Nephron progenitor cell (in vitro differentiated cells): Measurements from ENCODE around the gene OR4F6.
"Not testable (repeated sequence)": the region's sequence is repeated elsewhere in the genome, so short reads cannot be mapped to it uniquely, and the experiment has no call there.

Source experiments
- DNase-seq: peaks from one replicate; pipeline ENCODE4 v3.0.0; 2021
- H3K27ac Mint-ChIP-seq: 2 replicates; pipeline ENCODE4 v1.8.0; 2021; ENCODE audit warnings: mild to moderate bottlenecking, moderate library complexity, mixed read lengths
- H3K27me3 Mint-ChIP-seq: 2 replicates; pipeline ENCODE4 v1.8.0; 2021; ENCODE audit warnings: mild to moderate bottlenecking, low read depth, mixed read lengths; ENCODE audit not compliant: poor library complexity
- H3K36me3 Mint-ChIP-seq: 2 replicates; pipeline ENCODE4 v1.8.0; 2021; ENCODE audit warnings: low read depth, mixed read lengths
- H3K4me1 Mint-ChIP-seq: 2 replicates; pipeline ENCODE4 v1.8.0; 2021; ENCODE audit warnings: mixed read lengths
- H3K4me3 Mint-ChIP-seq: 2 replicates; pipeline ENCODE4 v1.8.0; 2021; ENCODE audit warnings: mild to moderate bottlenecking, moderate library complexity, mixed read lengths
- H3K9me3 Mint-ChIP-seq: 2 replicates; pipeline ENCODE4 v1.8.0; 2021; ENCODE audit warnings: mild to moderate bottlenecking, moderate library complexity, mixed read lengths
- TF ChIP-seq, protein P1 (sequence below): fragments of 200-600 bp; sonication (generic); IDR thresholded peaks from 2 replicates; pipeline ENCODE4 v1.5.0; 2021; ENCODE audit warnings: antibody characterized with exemption

OR4F6 gene, protein sequence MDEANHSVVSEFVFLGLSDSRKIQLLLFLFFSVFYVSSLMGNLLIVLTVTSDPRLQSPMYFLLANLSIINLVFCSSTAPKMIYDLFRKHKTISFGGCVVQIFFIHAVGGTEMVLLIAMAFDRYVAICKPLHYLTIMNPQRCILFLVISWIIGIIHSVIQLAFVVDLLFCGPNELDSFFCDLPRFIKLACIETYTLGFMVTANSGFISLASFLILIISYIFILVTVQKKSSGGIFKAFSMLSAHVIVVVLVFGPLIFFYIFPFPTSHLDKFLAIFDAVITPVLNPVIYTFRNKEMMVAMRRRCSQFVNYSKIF

DNA sequence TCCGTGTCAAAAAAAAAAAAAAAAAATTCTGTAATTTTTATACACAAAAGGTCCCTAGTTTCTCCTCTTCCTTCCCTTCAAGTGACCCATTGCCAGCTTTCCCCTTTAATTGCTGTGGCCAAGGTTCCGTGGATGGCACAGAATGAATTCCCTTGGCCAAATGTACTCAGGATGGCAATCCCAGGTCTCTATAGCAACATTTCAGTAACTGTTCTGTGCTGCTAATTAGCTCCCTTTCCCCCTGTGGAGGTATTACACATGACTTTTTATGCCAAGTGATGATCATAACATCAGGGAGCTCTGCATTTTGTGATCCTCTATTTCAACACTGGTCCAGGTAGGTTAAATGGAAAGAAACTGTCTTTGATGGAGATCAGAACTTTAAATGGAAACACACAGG is at the start of gene OR4F6:
Gene OR4F6 (plus strand): TSS at position 301 of the 400 bp plus-strand sequence. CDS start 2,211 bp downstream, outside the sequence.
- Mint-ChIP-seq H3K27ac (no peak within 1 kb of the TSS), H3K36me3 (no peaks in the 10 kb centered on the region), H3K4me3 (no peak within 1 kb of the TSS), H3K27me3 (peaks cover 31% of the 10 kb centered on the region), H3K4me1 (no peaks in the 10 kb centered on the region), H3K9me3 (no peaks in the 10 kb centered on the region)
- DNase-seq: no peak
- TF ChIP-seq, protein P1, sequence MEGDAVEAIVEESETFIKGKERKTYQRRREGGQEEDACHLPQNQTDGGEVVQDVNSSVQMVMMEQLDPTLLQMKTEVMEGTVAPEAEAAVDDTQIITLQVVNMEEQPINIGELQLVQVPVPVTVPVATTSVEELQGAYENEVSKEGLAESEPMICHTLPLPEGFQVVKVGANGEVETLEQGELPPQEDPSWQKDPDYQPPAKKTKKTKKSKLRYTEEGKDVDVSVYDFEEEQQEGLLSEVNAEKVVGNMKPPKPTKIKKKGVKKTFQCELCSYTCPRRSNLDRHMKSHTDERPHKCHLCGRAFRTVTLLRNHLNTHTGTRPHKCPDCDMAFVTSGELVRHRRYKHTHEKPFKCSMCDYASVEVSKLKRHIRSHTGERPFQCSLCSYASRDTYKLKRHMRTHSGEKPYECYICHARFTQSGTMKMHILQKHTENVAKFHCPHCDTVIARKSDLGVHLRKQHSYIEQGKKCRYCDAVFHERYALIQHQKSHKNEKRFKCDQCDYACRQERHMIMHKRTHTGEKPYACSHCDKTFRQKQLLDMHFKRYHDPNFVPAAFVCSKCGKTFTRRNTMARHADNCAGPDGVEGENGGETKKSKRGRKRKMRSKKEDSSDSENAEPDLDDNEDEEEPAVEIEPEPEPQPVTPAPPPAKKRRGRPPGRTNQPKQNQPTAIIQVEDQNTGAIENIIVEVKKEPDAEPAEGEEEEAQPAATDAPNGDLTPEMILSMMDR: no peak

DNA sequence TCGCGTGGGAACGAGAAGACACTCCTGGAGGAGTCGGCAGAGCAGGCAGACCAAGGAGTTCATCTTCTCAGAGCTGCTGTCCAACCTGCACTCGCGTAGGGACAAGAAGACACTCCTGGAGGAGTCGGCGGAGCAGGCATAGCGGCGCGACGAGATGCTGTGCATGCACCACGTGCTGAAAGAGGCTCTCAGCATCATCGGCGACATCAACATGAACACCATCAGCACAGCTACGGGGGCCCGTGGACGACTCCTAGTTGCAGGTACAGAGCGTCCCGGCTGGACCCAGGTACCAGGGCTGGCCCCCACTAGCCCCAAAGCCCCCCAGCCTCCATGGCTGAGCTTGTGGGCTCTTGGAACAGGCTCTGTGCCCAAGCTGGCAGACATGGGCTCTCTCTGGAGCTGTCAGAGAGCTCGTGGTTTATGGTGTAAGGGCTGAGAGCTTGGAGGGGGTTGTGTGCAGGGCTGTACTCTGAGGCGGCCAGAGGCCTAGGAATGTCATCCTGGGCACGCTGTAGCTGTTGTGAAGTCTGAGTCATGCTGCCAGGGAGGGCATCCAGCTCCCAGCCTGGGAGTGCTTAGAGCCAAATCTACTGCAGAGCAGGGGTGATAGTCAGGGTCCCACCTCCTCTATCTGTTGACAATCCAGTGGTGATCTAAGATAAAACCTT is 38.5 kb upstream of the OR4F6 start:
- not testable (repeated sequence) for H3K4me3 Mint-ChIP-seq, DNase-seq, H3K27me3 Mint-ChIP-seq, H3K27ac Mint-ChIP-seq, H3K4me1 Mint-ChIP-seq, H3K36me3 Mint-ChIP-seq, H3K9me3 Mint-ChIP-seq

DNA sequence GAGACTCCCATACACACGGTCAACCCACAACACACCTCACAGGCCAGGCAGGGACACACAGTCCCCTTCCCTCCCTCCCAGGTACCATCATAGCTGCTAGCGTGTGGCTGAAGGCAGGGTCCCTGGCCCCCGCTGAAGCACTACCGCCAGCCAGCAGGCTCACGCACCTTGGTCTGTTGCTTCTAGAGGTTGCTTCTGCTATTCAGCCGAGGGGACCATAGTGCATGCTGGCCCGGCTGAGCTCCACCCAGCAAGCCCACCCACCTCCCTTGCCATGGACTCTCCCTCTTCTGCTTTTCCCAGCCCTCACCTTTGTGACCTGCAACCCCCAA is 38.0 kb upstream of the OR4F6 start:
- not testable (repeated sequence) for H3K36me3 Mint-ChIP-seq, H3K27me3 Mint-ChIP-seq, H3K9me3 Mint-ChIP-seq, H3K4me1 Mint-ChIP-seq, H3K4me3 Mint-ChIP-seq, H3K27ac Mint-ChIP-seq, DNase-seq

DNA sequence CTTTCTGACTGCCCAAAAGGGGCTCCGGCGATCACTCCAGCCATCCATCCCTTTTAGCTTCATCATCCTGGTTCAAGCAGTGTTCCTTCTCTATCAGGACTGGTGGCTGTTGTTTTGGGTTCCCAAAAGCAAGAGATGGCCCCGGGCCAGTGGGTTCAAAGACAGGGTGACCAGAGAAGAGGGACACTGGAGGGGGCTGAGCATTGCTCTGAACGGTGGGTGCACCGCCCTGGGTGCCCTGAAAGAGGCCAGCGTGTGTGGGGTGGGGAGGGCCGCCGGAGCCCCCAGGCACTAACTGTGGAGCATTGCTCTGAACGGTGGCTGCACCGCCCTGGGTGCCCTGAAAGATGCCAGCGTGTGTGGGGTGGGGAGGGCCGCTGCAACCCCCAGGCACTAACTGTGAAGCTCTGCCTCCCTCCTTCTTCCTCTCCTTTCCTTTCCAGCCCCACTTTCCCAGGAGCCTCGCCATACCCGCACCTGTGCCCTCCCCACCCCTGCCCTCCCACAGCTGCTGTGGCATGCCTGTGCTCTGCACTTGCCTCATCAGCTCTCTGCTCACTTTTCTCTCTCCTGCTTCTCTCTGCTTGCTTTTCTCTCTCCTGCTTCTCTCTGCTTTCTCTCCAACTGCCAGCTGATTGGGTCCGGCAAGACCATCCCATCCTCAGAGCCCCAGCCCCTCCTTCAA is 37.4 kb upstream of the OR4F6 start:
- peaks cover 6% of the 10 kb centered on the region for H3K9me3 Mint-ChIP-seq
- no peak overlapping the region for H3K4me3 Mint-ChIP-seq
- H3K4me1 Mint-ChIP-seq: no peaks in the 10 kb centered on the region
- H3K36me3 Mint-ChIP-seq: no peaks in the 10 kb centered on the region
- no peak for DNase-seq
- H3K27me3 Mint-ChIP-seq: no peaks in the 10 kb centered on the region
- peak overlapping the region; percentile 20 for H3K27ac Mint-ChIP-seq
- TF ChIP-seq, protein P1: no peak

DNA sequence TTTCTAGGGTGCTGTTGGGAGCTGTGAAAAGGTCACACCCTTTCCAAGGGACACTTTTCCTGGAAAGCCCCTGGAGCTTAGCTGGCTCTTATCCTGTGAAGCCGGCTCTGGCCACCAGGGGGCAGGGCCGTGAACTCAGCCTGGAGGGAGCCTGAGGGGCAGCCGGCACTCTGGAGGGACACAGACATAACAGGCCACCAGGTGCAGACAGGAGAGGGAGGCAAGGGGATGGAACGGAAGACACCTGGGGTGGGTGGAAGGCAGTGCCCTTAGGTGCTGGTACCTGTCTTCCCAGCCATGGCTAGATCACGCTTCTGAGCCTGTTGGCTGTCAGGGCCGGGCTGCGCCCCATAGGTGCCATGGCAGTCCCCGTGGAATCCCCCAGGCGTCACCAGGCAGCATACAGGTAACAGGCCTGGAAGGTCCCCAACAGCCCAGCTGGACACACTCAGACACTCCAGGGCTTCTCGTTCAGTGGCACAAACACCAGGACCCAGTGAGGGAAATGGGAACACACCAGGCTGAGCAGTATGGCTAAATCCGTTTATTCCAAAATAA is 36.1 kb upstream of the OR4F6 start:
- H3K27me3 Mint-ChIP-seq, H3K4me3 Mint-ChIP-seq, H3K9me3 Mint-ChIP-seq, H3K4me1 Mint-ChIP-seq, DNase-seq, H3K27ac Mint-ChIP-seq, H3K36me3 Mint-ChIP-seq: not testable (repeated sequence)

DNA sequence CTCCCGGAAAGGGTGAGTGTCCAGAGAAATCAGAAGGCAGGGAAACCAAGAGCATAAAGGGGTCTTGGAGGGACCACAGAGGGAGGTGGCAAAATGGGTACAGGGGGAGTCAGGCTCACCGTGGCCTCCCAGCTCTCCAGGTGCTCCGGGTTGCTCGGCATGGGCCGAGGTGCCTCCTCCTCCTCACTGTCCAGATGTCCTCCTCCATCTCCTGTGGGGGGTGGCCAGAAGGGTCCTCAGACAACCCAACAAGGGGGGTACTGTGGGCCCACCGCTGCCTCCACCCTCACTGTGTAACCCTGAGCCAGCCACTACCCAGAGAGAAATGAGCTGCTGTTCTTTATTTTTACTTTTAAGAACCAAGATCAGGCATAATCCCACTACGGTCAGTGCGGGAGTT is 30.4 kb upstream of the OR4F6 start:
- DNase-seq: no peak
- Mint-ChIP-seq H3K27me3 (peaks cover 23% of the 10 kb centered on the region), H3K27ac (no peak overlapping the region), H3K36me3 (no peaks in the 10 kb centered on the region), H3K4me1 (no peaks in the 10 kb centered on the region), H3K4me3 (no peak overlapping the region), H3K9me3 (no peaks in the 10 kb centered on the region)
- TF ChIP-seq, protein P1: no peak

DNA sequence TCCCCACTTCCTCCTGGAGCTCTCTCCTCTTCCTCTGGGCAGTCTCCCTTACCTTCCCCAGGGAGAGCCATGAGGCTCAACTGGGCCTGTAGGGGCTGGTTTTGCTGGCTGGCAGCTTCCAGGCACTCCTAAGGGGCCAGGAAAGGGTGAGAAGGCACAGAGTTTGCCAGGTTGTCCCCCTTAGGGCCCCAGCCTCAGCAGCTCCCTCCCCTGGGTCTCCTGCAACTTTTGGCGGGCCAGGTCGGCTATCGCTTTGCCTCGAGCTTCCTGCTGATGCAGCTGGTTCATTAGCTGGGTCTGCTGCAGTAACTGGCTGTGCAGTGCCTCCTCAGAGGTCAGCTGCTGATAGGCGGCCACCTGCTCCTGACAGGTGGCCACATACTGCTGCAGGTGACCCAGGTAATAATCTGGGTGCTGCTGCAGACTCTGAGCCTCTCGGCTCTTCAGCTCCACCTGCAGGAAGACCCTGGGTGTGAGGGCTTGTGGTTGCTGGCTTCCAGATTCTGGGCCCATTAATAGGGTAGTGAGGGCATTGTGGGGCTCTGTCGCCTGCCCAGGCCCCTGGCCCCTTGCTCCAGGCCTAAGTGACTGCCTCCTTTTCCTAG is 29.7 kb upstream of the OR4F6 start:
- no peak overlapping the region for H3K4me3 Mint-ChIP-seq

More for the DNA sequence above, 29.7 kb upstream of the OR4F6 start:
- Mint-ChIP-seq H3K36me3 (no peaks in the 10 kb centered on the region), H3K9me3 (no peaks in the 10 kb centered on the region), H3K4me1 (no peaks in the 10 kb centered on the region), H3K27ac (no peak overlapping the region), H3K27me3 (peaks cover 27% of the 10 kb centered on the region)
- TF ChIP-seq, protein P1: peak; percentile 11
- no peak for DNase-seq
